Measurements from ENCODE around the gene LAMB4. TPM values are rescaled to one million over a fixed set of nuclear protein-coding genes. Genes with fewer than 3 reads are reported as not detected.

LAMB4 gene
- total and polyA plus RNA-seq, 2 of the 4 experiments (the other 2 are of a cell fraction): 0.12 to 0.18 TPM

GRCh38 chr7:108020585-108020984 lies 109.6 kb downstream of the LAMB4 start:
- H4K20me1 ChIP-seq (ENCODE audit: insufficient read depth, low read length): no peaks in the 10 kb centered on the region

More at GRCh38 chr7:108020585-108020984, 109.6 kb downstream of the LAMB4 start:
- Histone ChIP-seq H3K27ac (ENCODE audit: insufficient read depth, low read length) (no peak overlapping the region), H3K4me2 (ENCODE audit: low read depth, low read length) (no peak overlapping the region), H4K91ac (ENCODE audit: insufficient read depth, low read depth, low read length) (peak overlapping the region; percentile 39; the same call in 1 of the 2 replicates), H4K8ac (ENCODE audit: low read depth in 2 of 2, low read length in 2 of 2) (no peak overlapping the region), H2AK9ac (replicated peaks; ENCODE audit: low read depth, low read length, poor library complexity) (no peak overlapping the region), H3K36me3 (ENCODE audit: control insufficient read depth, insufficient read depth, low read length) (no peaks in the 10 kb centered on the region), H2AK5ac (ENCODE audit: low read depth, low read length) (peak overlapping the region; percentile 57; the same call in 1 of the 2 replicates), H3K79me1 (ENCODE audit: low read depth in 1 of 2, low read length in 2 of 2) (no peaks in the 10 kb centered on the region), H3K18ac (ENCODE audit: low read depth, low read length) (no peak overlapping the region), H3K56ac (ENCODE audit: extremely low read depth, insufficient read depth, low read length) (no peak overlapping the region), H2BK120ac (ENCODE audit: low read depth, low read length) (peak overlapping the region; percentile 42; the same call in 1 of the 2 replicates), H3K4ac (ENCODE audit: low read depth, low read length) (no peak overlapping the region), H2BK15ac (ENCODE audit: low read depth, low read length) (no peak overlapping the region), H2BK20ac (ENCODE audit: low read depth, low read length) (no peak overlapping the region; the same call in 1 of the 2 replicates), H3K9me1 (ENCODE audit: insufficient read depth, low read length) (peaks cover 7% of the 10 kb centered on the region; the same call in 1 of the 2 replicates), H3K14ac (replicated peaks; ENCODE audit: low read depth, low read length) (no peak overlapping the region), H3K27me3 (ENCODE audit: control insufficient read depth, insufficient read depth, low read length) (no peaks in the 10 kb centered on the region), H3K9ac (ENCODE audit: low read depth, low read length) (no peak overlapping the region), H2AFZ (replicated peaks; ENCODE audit: low read length, poor library complexity) (no peak overlapping the region), H3K4me3 (ENCODE audit: insufficient read depth, low read depth, low read length) (no peak overlapping the region), H3K23ac (ENCODE audit: low read depth, low read length) (no peak overlapping the region), H3K4me1 (ENCODE audit: control insufficient read depth, insufficient read depth, low read length) (peaks cover 7% of the 10 kb centered on the region), H2BK5ac (ENCODE audit: low read depth, low read length, poor library complexity, severe bottlenecking) (no peak overlapping the region), H3K9me3 (ENCODE audit: control insufficient read depth, insufficient read depth, low read length) (no peaks in the 10 kb centered on the region), H4K5ac (ENCODE audit: low read depth, low read length) (no peak overlapping the region)
- ATAC-seq (ENCODE audit: low read depth): no peak
- intact Hi-C loops (cut with micrococcal nuclease): loop anchor here (5.0 kb wide), 1 partner anchor 77 kb away; no protein-coding TSS in a partner anchor
- no peak for DNase-seq
- ChIA-PET POLR2A (ENCODE audit: unreplicated experiment) (no interaction called here), CTCF (no interaction called here)
- no peak for TF ChIP-seq MAFK (IDR thresholded peaks at IDR 0.05; ENCODE audit: low read depth, low read length)
- no peak for TF ChIP-seq RCOR1 (IDR thresholded peaks at IDR 0.05; ENCODE audit: insufficient replicate concordance, low read length)
- TF ChIP-seq BHLHE40 (IDR thresholded peaks at IDR 0.05; ENCODE audit: low read depth, low read length): no peak
- no peak for TF ChIP-seq POLR2A (IDR thresholded peaks at IDR 0.05; ENCODE audit: low read depth, low read length)
- no peak for TF ChIP-seq RAD21 (IDR thresholded peaks at IDR 0.05; ENCODE audit: low read length)
- no peak for TF ChIP-seq NFE2L2 (IDR thresholded peaks at IDR 0.05; ENCODE audit: low read depth, low read length)
- TF ChIP-seq FOS (IDR thresholded peaks at IDR 0.05; ENCODE audit: low read depth, low read length): no peak
- TF ChIP-seq RFX5 (IDR thresholded peaks at IDR 0.05; ENCODE audit: low read depth, low read length): no peak
- no peak for TF ChIP-seq SMC3 (IDR thresholded peaks at IDR 0.05; ENCODE audit: low read depth, low read length)
- TF ChIP-seq CTCF (conservative IDR thresholded peaks at IDR 0.05; ENCODE audit: low read depth, low read length): no peak
- TF ChIP-seq USF2 (IDR thresholded peaks at IDR 0.05; ENCODE audit: low read depth, low read length): no peak
- no peak for TF ChIP-seq CEBPB (IDR thresholded peaks at IDR 0.05; ENCODE audit: low read depth, low read length)
- BruUV-seq (replicated peaks): no TSS peak
- no CpG with 5 or more reads among the region's 2 CpGs for WGBS, 2 experiments (ENCODE audit: extremely low coverage in 2 of 2, insufficient read length in 1 of 2)
- dilution Hi-C loops (cut with HindIII; ENCODE audit: low sequenced_read_pairs, unreplicated experiment): loop anchor here (25.0 kb wide), 1 partner anchor 117 kb away; the partner anchor contains the start of gene LAMB4
- in situ Hi-C loops (cut with MboI; ENCODE audit: low sequenced_read_pairs): loop anchor here (5.0 kb wide), 1 partner anchor 77 kb away; no protein-coding TSS in a partner anchor
